Tibial nerve (tissue), 4 donors: ENCODE measurements around the gene CAMK1D. TPM values are rescaled to one million over a fixed set of nuclear protein-coding genes. Genes with fewer than 3 reads are reported as not detected.

Experiments used
- DNase-seq, 2 donors: peaks; one replicate each; pipeline ENCODE4 v3.0.0-alpha.2; 2019; ENCODE audit warnings: low spot score in 2 of 2
- H3K27ac ChIP-seq, 4 donors: fragments of 200-600 bp; sonication (generic) in 3 of 4; one replicate each; pipeline ENCODE4 v1.5.1; 2017 to 2019; ENCODE audit warnings: mild to moderate bottlenecking in 1 of 4
- H3K27me3 ChIP-seq, 2 donors: fragments of 200-600 bp; sonication (generic) in 1 of 2; one replicate each; pipeline versions ENCODE4 v1.5.1 to v1.6.0; 2017 to 2019
- H3K36me3 ChIP-seq, 3 donors: fragments of 200-600 bp; sonication (generic); one replicate each; pipeline ENCODE4 v1.5.1; 2018 to 2019
- H3K4me1 ChIP-seq, 4 donors: fragments of 200-600 bp; sonication (generic) in 3 of 4; one replicate each; pipeline ENCODE4 v1.5.1; 2017 to 2019
- H3K4me3 ChIP-seq, 4 donors: fragments of 200-600 bp; sonication (generic) in 3 of 4; one replicate each; pipeline ENCODE4 v1.5.1; 2017 to 2019; ENCODE audit warnings: mild to moderate bottlenecking in 1 of 4, moderate library complexity in 1 of 4
- H3K9me3 ChIP-seq, 4 donors: fragments of 200-600 bp; sonication (generic) in 3 of 4; one replicate each; pipeline ENCODE4 v1.5.1; 2017 to 2019
- CTCF ChIP-seq, 5 experiments: fragments of 200-600 bp in 3 of 5; fragments of 450-650 bp in 2 of 5; sonication (generic) in 3 of 5; IDR thresholded peaks; one replicate each; pipeline ENCODE4 v1.5.1; 2016 to 2019; ENCODE audit warnings: antibody characterized with exemption in 5 of 5, mild to moderate bottlenecking in 3 of 5, moderate library complexity in 2 of 5
- EP300 ChIP-seq, 2 donors: sonication (generic); formaldehyde crosslinking; IDR thresholded peaks; one replicate each; pipeline ENCODE4 v1.6.1; 2017; ENCODE audit warnings: antibody characterized with exemption in 2 of 2, mild to moderate bottlenecking in 1 of 2
- POLR2A ChIP-seq, 2 donors: fragments of 450-650 bp; IDR thresholded peaks; one replicate each; pipeline ENCODE4 v1.6.1; 2017; ENCODE audit warnings: antibody characterized with exemption in 2 of 2, mild to moderate bottlenecking in 2 of 2, moderate library complexity in 2 of 2
- WGBS, 2 donors: methylation state at CpG; one replicate each; pipeline ENCODE4 v1.1.5; 2018; 5-methylcytosine and 5-hydroxymethylcytosine counted together
- total RNA-seq, 4 donors: library from RNA; depleted of rRNA; stranded (reverse); fragments of >200 nt; gene quantifications; one replicate each; pipeline ENCODE4 v1.1.0, GENCODE V29; 2016

CAMK1D gene
- total RNA-seq, 4 donors from 2014 or later: 6.9 to 20.5 (median 17.2) TPM

- WGBS, 2 donors: 92 to 97% methylated on average over 11 of the region's 11 CpGs
Measured at GRCh38 chr10:12504176-12504575, 154.8 kb downstream of the CAMK1D start.

GRCh38 chr10:12504628-12505027 lies 155.3 kb downstream of the CAMK1D start:
- no peak overlapping the region for H3K27ac ChIP-seq
- 93 to 94% methylated on average over 10 of the region's 10 CpGs for WGBS, 2 donors
- no peak for TF ChIP-seq POLR2A (IDR thresholded peaks at IDR 0.05)
- no peak for TF ChIP-seq EP300 (IDR thresholded peaks at IDR 0.05)
- TF ChIP-seq CTCF (IDR thresholded peaks at IDR 0.05): no peak
- H3K4me3 ChIP-seq: no peak overlapping the region
- peaks cover 0 to 20% (median 9%) of the 10 kb centered on the region in 4 donors for H3K4me1 ChIP-seq
- no peaks in the 10 kb centered on the region for H3K27me3 ChIP-seq
- H3K9me3 ChIP-seq: peaks cover 0 to 4% (median 0%) of the 10 kb centered on the region in 4 donors
- DNase-seq: no peak
- no peaks in the 10 kb centered on the region for H3K36me3 ChIP-seq

More at GRCh38 chr10:12504176-12504575, 154.8 kb downstream of the CAMK1D start:
- H3K36me3 ChIP-seq: no peaks in the 10 kb centered on the region
- H3K27ac ChIP-seq: no peak overlapping the region
- peaks cover 0 to 24% (median 9%) of the 10 kb centered on the region in 4 donors for H3K4me1 ChIP-seq
- no peak overlapping the region for H3K4me3 ChIP-seq
- no peak for TF ChIP-seq EP300 (IDR thresholded peaks at IDR 0.05)
- no peak for TF ChIP-seq CTCF (IDR thresholded peaks at IDR 0.05)
- TF ChIP-seq POLR2A (IDR thresholded peaks at IDR 0.05): no peak
- peaks cover 0 to 4% (median 0%) of the 10 kb centered on the region in 4 donors for H3K9me3 ChIP-seq
- no peaks in the 10 kb centered on the region for H3K27me3 ChIP-seq
- no peak for DNase-seq

DNA sequence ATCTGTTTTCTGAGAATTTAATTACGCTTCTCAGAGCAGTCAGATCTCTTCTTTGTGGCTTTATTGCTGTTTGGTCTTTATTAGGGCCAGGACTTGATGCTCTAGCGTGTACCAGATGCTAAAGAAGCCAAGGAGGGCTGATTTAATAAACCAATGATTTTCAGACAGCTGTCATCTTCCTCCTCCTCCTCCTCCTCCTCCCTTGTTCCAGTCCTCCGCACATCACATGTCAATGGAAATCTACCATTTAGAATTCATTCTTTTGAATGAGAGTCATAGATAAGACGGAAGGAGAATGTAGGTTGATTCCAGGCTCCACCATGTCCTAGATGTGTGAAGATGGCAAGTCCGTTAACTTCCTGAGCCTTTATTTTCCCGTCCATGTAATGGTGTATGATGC lies 156.3 kb downstream of the CAMK1D start:
- WGBS, 2 donors: 91 to 95% methylated on average over 6 of the region's 6 CpGs
- Histone ChIP-seq H3K9me3 (peaks cover 0 to 4% (median 0%) of the 10 kb centered on the region in 4 donors), H3K36me3 (no peaks in the 10 kb centered on the region), H3K4me1 (peaks cover 0 to 13% (median under 1%) of the 10 kb centered on the region in 4 donors), H3K27me3 (no peaks in the 10 kb centered on the region), H3K27ac (no peak overlapping the region), H3K4me3 (no peak overlapping the region)
- no peak for DNase-seq
- no peak for TF ChIP-seq CTCF (IDR thresholded peaks at IDR 0.05)
- no peak for TF ChIP-seq EP300 (IDR thresholded peaks at IDR 0.05)
- TF ChIP-seq POLR2A (IDR thresholded peaks at IDR 0.05): no peak

GRCh38 chr10:12507165-12507850 lies 158.0 kb downstream of the CAMK1D start:
- TF ChIP-seq POLR2A (IDR thresholded peaks at IDR 0.05) (no peak), CTCF (IDR thresholded peaks at IDR 0.05) (no peak), EP300 (IDR thresholded peaks at IDR 0.05) (no peak)
- H3K9me3 ChIP-seq: peaks cover 0 to 4% (median 0%) of the 10 kb centered on the region in 4 donors
- WGBS, 2 donors: 69 to 71% methylated on average over 10 of the region's 10 CpGs
- no peak for DNase-seq
- no peaks in the 10 kb centered on the region for H3K27me3 ChIP-seq
- H3K4me3 ChIP-seq: no peak overlapping the region
- no peaks in the 10 kb centered on the region for H3K36me3 ChIP-seq
- peaks cover 0 to 12% (median 0%) of the 10 kb centered on the region in 4 donors for H3K4me1 ChIP-seq
- H3K27ac ChIP-seq: no peak overlapping the region

GRCh38 chr10:12508165-12508564 lies 158.8 kb downstream of the CAMK1D start:
- H3K27ac ChIP-seq: no peak overlapping the region
- H3K36me3 ChIP-seq: no peaks in the 10 kb centered on the region
- H3K4me3 ChIP-seq: no peak overlapping the region
- TF ChIP-seq CTCF (IDR thresholded peaks at IDR 0.05) (no peak), EP300 (IDR thresholded peaks at IDR 0.05) (no peak), POLR2A (IDR thresholded peaks at IDR 0.05) (no peak)
- H3K9me3 ChIP-seq: peaks cover 0 to 4% (median 0%) of the 10 kb centered on the region in 4 donors
- H3K27me3 ChIP-seq: no peaks in the 10 kb centered on the region
- H3K4me1 ChIP-seq: peaks cover 0 to 12% (median 0%) of the 10 kb centered on the region in 4 donors
- WGBS, 2 donors: 96 to 98% methylated on average over 5 of the region's 5 CpGs
- DNase-seq: no peak
